ENCODE results near the gene CGB1. TPM values are rescaled to one million over a fixed set of nuclear protein-coding genes. Genes with fewer than 3 reads are reported as not detected.

CGB1 gene
- total and polyA plus RNA-seq, 2 donors (not counting 1 experiment from before 2014, with no cell fraction given), result not detected

DNA sequence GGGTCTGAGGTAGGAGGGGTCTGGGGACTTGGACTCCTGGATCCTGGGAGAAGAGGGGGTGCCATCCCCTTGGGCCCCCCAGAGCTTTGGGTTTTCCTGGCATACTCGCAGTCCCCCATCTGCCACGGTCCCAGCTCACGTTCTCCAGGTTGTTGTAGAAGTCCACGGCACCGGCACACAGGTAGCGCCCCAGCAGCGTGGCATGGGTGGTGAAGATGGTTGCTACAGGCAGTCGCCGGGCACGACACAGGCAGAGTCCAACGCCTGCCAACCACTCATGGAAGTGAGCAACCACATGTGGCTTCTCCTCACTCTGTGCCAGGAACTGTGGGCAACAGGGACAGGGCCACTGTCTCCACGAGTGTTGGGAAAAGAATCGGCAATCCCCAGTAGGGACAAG is 51.0 kb downstream of the CGB1 start:
- Histone ChIP-seq H3K27ac (ENCODE audit: insufficient read depth, low read length) (no peak overlapping the region), H3K4me2 (ENCODE audit: extremely low read depth, insufficient read depth, low read length) (no peak overlapping the region), H4K20me1 (ENCODE audit: control insufficient read depth, extremely low read depth, insufficient read depth, low read length) (no peaks in the 10 kb centered on the region), H3K36me3 (ENCODE audit: control insufficient read depth, insufficient read depth, low read length) (peaks cover 24% of the 10 kb centered on the region), H2AFZ (ENCODE audit: low read length) (no peak overlapping the region), H3K79me2 (ENCODE audit: control insufficient read depth, insufficient read depth, low read length) (peaks cover 7% of the 10 kb centered on the region), H3K27me3 (ENCODE audit: control insufficient read depth, insufficient read depth, low read length) (no peaks in the 10 kb centered on the region), H3K4me3 (replicated peaks in 1 of 4; ENCODE audit: control extremely low read depth in 1 of 4, insufficient read depth in 1 of 4, low read depth in 3 of 4, low read length in 4 of 4) (no peak overlapping the region), H3K4me1 (ENCODE audit: control insufficient read depth, extremely low read depth, insufficient read depth, low read length) (peaks cover 6% of the 10 kb centered on the region), H3K9ac (ENCODE audit: insufficient read depth, low read length) (no peak overlapping the region), H3K9me3 (ENCODE audit: control insufficient read depth, insufficient read depth, low read depth, low read length) (no peaks in the 10 kb centered on the region)
- TF ChIP-seq, protein P1, sequence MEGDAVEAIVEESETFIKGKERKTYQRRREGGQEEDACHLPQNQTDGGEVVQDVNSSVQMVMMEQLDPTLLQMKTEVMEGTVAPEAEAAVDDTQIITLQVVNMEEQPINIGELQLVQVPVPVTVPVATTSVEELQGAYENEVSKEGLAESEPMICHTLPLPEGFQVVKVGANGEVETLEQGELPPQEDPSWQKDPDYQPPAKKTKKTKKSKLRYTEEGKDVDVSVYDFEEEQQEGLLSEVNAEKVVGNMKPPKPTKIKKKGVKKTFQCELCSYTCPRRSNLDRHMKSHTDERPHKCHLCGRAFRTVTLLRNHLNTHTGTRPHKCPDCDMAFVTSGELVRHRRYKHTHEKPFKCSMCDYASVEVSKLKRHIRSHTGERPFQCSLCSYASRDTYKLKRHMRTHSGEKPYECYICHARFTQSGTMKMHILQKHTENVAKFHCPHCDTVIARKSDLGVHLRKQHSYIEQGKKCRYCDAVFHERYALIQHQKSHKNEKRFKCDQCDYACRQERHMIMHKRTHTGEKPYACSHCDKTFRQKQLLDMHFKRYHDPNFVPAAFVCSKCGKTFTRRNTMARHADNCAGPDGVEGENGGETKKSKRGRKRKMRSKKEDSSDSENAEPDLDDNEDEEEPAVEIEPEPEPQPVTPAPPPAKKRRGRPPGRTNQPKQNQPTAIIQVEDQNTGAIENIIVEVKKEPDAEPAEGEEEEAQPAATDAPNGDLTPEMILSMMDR (conservative IDR thresholded peaks at IDR 0.05 in 1 of 2, IDR thresholded peaks at IDR 0.05 in 1 of 2; ENCODE audit: low read depth in 1 of 2, low read length in 2 of 2), result no peak
- no peak for TF ChIP-seq EZH2 (IDR thresholded peaks at IDR 0.05; ENCODE audit: low read length, missing control alignments)
- DNase-seq (ENCODE audit: low read depth in 2 of 2), result no peak

Other genes with a start within 250 kb of the CGB1 start
- 22.1 and 33.9 TPM in 2 replicates for gene BCAT2, start 225.9 kb downstream of the CGB1 start, total RNA-seq
- 22.8 and 23.2 TPM in 2 replicates for gene BCAT2, start 225.9 kb downstream of the CGB1 start, polyA plus RNA-seq
- 7.7 and 11.1 TPM in 2 replicates for gene HSD17B14, start 200.4 kb downstream of the CGB1 start, total RNA-seq
- 2.7 and 4.5 TPM in 2 replicates for gene HSD17B14, start 200.4 kb downstream of the CGB1 start, polyA plus RNA-seq
- gene PLEKHA4, start 168.3 kb downstream of the CGB1 start, total RNA-seq, result 18.7 and 20.0 TPM in 2 replicates
- gene PLEKHA4, start 168.3 kb downstream of the CGB1 start, polyA plus RNA-seq, result 6.6 and 11.1 TPM in 2 replicates
- gene PPP1R15A, start 164.5 kb downstream of the CGB1 start, total RNA-seq, result 87.3 and 166 TPM in 2 replicates
- 46.3 and 116 TPM in 2 replicates for gene PPP1R15A, start 164.5 kb downstream of the CGB1 start, polyA plus RNA-seq
- gene TULP2, start 138.2 kb downstream of the CGB1 start, total RNA-seq, result 0.51 and 0.83 TPM in 2 replicates
- 0.10 and 0.28 TPM in 2 replicates for gene TULP2, start 138.2 kb downstream of the CGB1 start, polyA plus RNA-seq
- 130 and 137 TPM in 2 replicates for gene NUCB1, start 136.6 kb downstream of the CGB1 start, total RNA-seq
- gene NUCB1, start 136.6 kb downstream of the CGB1 start, polyA plus RNA-seq, result 101 and 129 TPM in 2 replicates
- gene DHDH, start 103.2 kb downstream of the CGB1 start, total RNA-seq, result 0.17 TPM in 1 of 2 replicates, not detected in the other
- 0.08 TPM in 1 of 2 replicates, not detected in the other for gene DHDH, start 103.2 kb downstream of the CGB1 start, polyA plus RNA-seq
- 106 and 194 TPM in 2 replicates for gene BAX, start 82.0 kb downstream of the CGB1 start, total RNA-seq
- gene BAX, start 82.0 kb downstream of the CGB1 start, polyA plus RNA-seq, result 70.1 and 90.3 TPM in 2 replicates
- gene FTL, start 71.6 kb downstream of the CGB1 start, total RNA-seq, result 6,440 and 8,266 TPM in 2 replicates
- 1,844 and 2,689 TPM in 2 replicates for gene FTL, start 71.6 kb downstream of the CGB1 start, polyA plus RNA-seq
- gene GYS1, start 43.6 kb downstream of the CGB1 start, total RNA-seq, result 18.7 and 31.2 TPM in 2 replicates
- 42.8 and 43.0 TPM in 2 replicates for gene GYS1, start 43.6 kb downstream of the CGB1 start, polyA plus RNA-seq
- gene RUVBL2, start 43.0 kb downstream of the CGB1 start, total RNA-seq, result 128 and 158 TPM in 2 replicates
- gene RUVBL2, start 43.0 kb downstream of the CGB1 start, polyA plus RNA-seq, result 77.6 and 157 TPM in 2 replicates
- gene LHB, start 19.8 kb downstream of the CGB1 start, total RNA-seq, result not detected in 2 replicates
- 0.17 TPM in 1 of 2 replicates, not detected in the other for gene LHB, start 19.8 kb downstream of the CGB1 start, polyA plus RNA-seq
- not detected in 2 replicates for gene CGB3, start 12.6 kb downstream of the CGB1 start, total RNA-seq
- not detected in 2 replicates for gene CGB3, start 12.6 kb downstream of the CGB1 start, polyA plus RNA-seq
- gene CGB2, start 5.0 kb downstream of the CGB1 start, total RNA-seq, result not detected in 2 replicates
- not detected in 2 replicates for gene CGB2, start 5.0 kb downstream of the CGB1 start, polyA plus RNA-seq
- not detected in 2 replicates for gene CGB5, start 7.0 kb upstream of the CGB1 start, total RNA-seq
- gene CGB5, start 7.0 kb upstream of the CGB1 start, polyA plus RNA-seq, result not detected in 2 replicates
- not detected in 2 replicates for gene CGB8, start 12.2 kb upstream of the CGB1 start, total RNA-seq
- gene CGB8, start 12.2 kb upstream of the CGB1 start, polyA plus RNA-seq, result not detected in 2 replicates
- gene CGB7, start 20.9 kb upstream of the CGB1 start, total RNA-seq, result under 0.01 TPM in 2 replicates
- 0.07 and 0.12 TPM in 2 replicates for gene CGB7, start 20.9 kb upstream of the CGB1 start, polyA plus RNA-seq
- gene NTF4, start 27.9 kb upstream of the CGB1 start, total RNA-seq, result not detected in 2 replicates
- gene NTF4, start 27.9 kb upstream of the CGB1 start, polyA plus RNA-seq, result not detected in 2 replicates
- gene KCNA7, start 35.8 kb upstream of the CGB1 start, total RNA-seq, result not detected in 2 replicates
- not detected in 2 replicates for gene KCNA7, start 35.8 kb upstream of the CGB1 start, polyA plus RNA-seq
- gene SNRNP70, start 48.6 kb upstream of the CGB1 start, total RNA-seq, result 114 and 142 TPM in 2 replicates
- gene SNRNP70, start 48.6 kb upstream of the CGB1 start, polyA plus RNA-seq, result 72.2 and 83.0 TPM in 2 replicates
- 8.0 and 10.9 TPM in 2 replicates for gene LIN7B, start 77.5 kb upstream of the CGB1 start, total RNA-seq
- 2.6 TPM in 2 replicates for gene LIN7B, start 77.5 kb upstream of the CGB1 start, polyA plus RNA-seq
- 0.51 and 0.83 TPM in 2 replicates for gene C19orf73, start 82.2 kb upstream of the CGB1 start, total RNA-seq
- 0.27 and 0.30 TPM in 2 replicates for gene C19orf73, start 82.2 kb upstream of the CGB1 start, polyA plus RNA-seq
- 0.77 and 1.3 TPM in 2 replicates for gene PPFIA3, start 82.6 kb upstream of the CGB1 start, total RNA-seq
- 0.37 and 0.62 TPM in 2 replicates for gene PPFIA3, start 82.6 kb upstream of the CGB1 start, polyA plus RNA-seq
- gene HRC, start 118.5 kb upstream of the CGB1 start, total RNA-seq, result under 0.01 TPM in 1 of 2 replicates, not detected in the other
- 0.16 TPM in 1 of 2 replicates, not detected in the other for gene HRC, start 118.5 kb upstream of the CGB1 start, polyA plus RNA-seq
- 6.9 and 18.7 TPM in 2 replicates for gene TRPM4, start 120.9 kb upstream of the CGB1 start, total RNA-seq
- gene TRPM4, start 120.9 kb upstream of the CGB1 start, polyA plus RNA-seq, result 6.1 and 6.7 TPM in 2 replicates